ENCODE results near the gene NIF3L1. TPM values are rescaled to one million over a fixed set of nuclear protein-coding genes. Genes with fewer than 3 reads are reported as not detected.

NIF3L1 gene
- total and polyA plus RNA-seq, 2 of the 8 experiments (the other 6 are each of a cell fraction or from before 2014, with no cell fraction given) = 63.4 to 126 TPM

DNA sequence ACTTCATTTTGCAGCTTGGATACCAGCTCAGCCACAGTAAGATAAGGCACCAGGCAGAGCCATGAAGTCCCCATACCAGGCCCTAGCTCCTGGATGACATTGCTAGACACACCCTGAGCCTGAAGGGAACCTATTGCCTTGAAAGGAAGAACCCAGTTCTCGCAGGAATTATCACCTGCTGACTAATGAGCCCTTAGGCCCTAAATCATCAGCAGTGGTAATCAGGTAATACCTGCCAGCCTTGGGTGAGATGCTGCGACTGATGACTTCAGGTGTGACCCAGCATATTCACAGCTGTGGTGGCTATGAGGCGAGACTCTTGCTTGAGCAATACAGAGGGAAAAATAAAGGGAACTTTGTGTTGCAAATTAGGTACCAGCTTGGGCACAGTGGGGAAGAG lies 49.7 kb upstream of the NIF3L1 start:
- H3K4me3 ChIP-seq (ENCODE audit: extremely low read depth in 1 of 4, insufficient read depth in 2 of 4, low read depth in 3 of 4, low read length in 4 of 4) = no peak overlapping the region; a peak in 1 of 8 replicates
- peak overlapping the region; percentile 76 for H2AFZ ChIP-seq (ENCODE audit: low read length)
- H3K27ac ChIP-seq (ENCODE audit: low read depth, low read length) = no peak overlapping the region
- no peak overlapping the region for H2BK20ac ChIP-seq (ENCODE audit: low read length)
- WGBS, 2 experiments (ENCODE audit: extremely low coverage in 1 of 2, insufficient coverage in 1 of 2, insufficient read length in 1 of 2, insufficient replicate concordance in 2 of 2, low coverage in 1 of 2, low lambda C conversion rate in 2 of 2, missing lambda C conversion rate in 1 of 2) = 80% methylated on average over 3 of the region's 3 CpGs; no CpG with 5 or more reads in 1 of the 2 experiments
- TF ChIP-seq HDAC2 (IDR thresholded peaks at IDR 0.05; ENCODE audit: borderline replicate concordance in 1 of 2, low read depth in 2 of 2, low read length in 2 of 2) = no peak
- TF ChIP-seq JUN (IDR thresholded peaks at IDR 0.05; ENCODE audit: low read depth, low read length) = no peak
- no peak for TF ChIP-seq EZH2 (IDR thresholded peaks at IDR 0.05; ENCODE audit: low read depth, low read length, severe bottlenecking)
- no peak for TF ChIP-seq MAFK (IDR thresholded peaks at IDR 0.05; ENCODE audit: low read depth, low read length)
- no peak for TF ChIP-seq CBX8 (IDR thresholded peaks at IDR 0.05; ENCODE audit: borderline replicate concordance, low read depth, low read length)
- no peak for TF ChIP-seq HDAC6 (IDR thresholded peaks at IDR 0.05; ENCODE audit: low read depth, low read length)
- TF ChIP-seq, protein P1, sequence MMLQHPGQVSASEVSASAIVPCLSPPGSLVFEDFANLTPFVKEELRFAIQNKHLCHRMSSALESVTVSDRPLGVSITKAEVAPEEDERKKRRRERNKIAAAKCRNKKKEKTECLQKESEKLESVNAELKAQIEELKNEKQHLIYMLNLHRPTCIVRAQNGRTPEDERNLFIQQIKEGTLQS (IDR thresholded peaks at IDR 0.05; ENCODE audit: insufficient read depth, low read depth, low read length) = no peak
- no peak for TF ChIP-seq TAF1 (IDR thresholded peaks at IDR 0.05; ENCODE audit: low read depth, low read length)
- no peak for TF ChIP-seq TBP (IDR thresholded peaks at IDR 0.05; ENCODE audit: low read depth, low read length)
- TF ChIP-seq CHD2 (IDR thresholded peaks at IDR 0.05; ENCODE audit: low read length) = no peak
- no peaks in the 10 kb centered on the region for H3K23me2 ChIP-seq (ENCODE audit: low read depth, low read length)
- no peak overlapping the region for H3K9ac ChIP-seq (replicated peaks in 1 of 4; ENCODE audit: extremely low read depth in 1 of 4, low read depth in 3 of 4, low read length in 3 of 4)
- peaks cover 3 to 10% of the 10 kb centered on the region in 2 experiments; a peak in 2 of 4 replicates for H3K9me3 ChIP-seq (ENCODE audit: insufficient read depth in 2 of 2, low read depth in 1 of 2, low read length in 1 of 2)
- H3K23ac ChIP-seq (ENCODE audit: insufficient read length) = no peak overlapping the region
- no peak overlapping the region for H4K91ac ChIP-seq (replicated peaks; ENCODE audit: insufficient read length, low read length)
- no peak overlapping the region for H2AK5ac ChIP-seq (ENCODE audit: low read depth, low read length)
- peaks cover 0 to 4% (median 3%) of the 10 kb centered on the region in 4 experiments; a peak in 4 of 7 replicates for H3K4me1 ChIP-seq (replicated peaks in 1 of 4; ENCODE audit: control insufficient read depth in 3 of 4, insufficient read depth in 4 of 4, low read length in 3 of 4)
- H2BK12ac ChIP-seq (ENCODE audit: low read depth, low read length) = no peak overlapping the region
- H4K5ac ChIP-seq (ENCODE audit: insufficient read length, low read depth, low read length) = no peak overlapping the region
- POLR2A ChIA-PET (ENCODE audit: partially characterized antibody) = interaction anchor here (0.9 to 2.2 kb wide), 4 partner anchors 11 to 25 kb away, joined by 3 to 10 read pairs (median 4); partner anchors contain the start of gene CLK1
- no peaks in the 10 kb centered on the region for H3K27me3 ChIP-seq (replicated peaks in 1 of 4; ENCODE audit: control insufficient read depth in 3 of 4, extremely low read depth in 1 of 4, insufficient read depth in 3 of 4, low read length in 3 of 4)
- no peak overlapping the region for H3K18ac ChIP-seq (ENCODE audit: extremely low read depth, low read length)
- no peak overlapping the region for H3K4me2 ChIP-seq (ENCODE audit: insufficient read depth in 1 of 2, low read depth in 2 of 2, low read length in 2 of 2)
- H3K36me3 ChIP-seq (ENCODE audit: control insufficient read depth in 2 of 4, insufficient read depth in 4 of 4, low read length in 3 of 4) = no peaks in the 10 kb centered on the region; a peak in 1 of 8 replicates
- H3K14ac ChIP-seq (ENCODE audit: insufficient read length) = no peak overlapping the region
- H4K20me1 ChIP-seq (replicated peaks in 1 of 2; ENCODE audit: control insufficient read depth in 1 of 2, insufficient read depth in 2 of 2, low read length in 2 of 2) = no peaks in the 10 kb centered on the region
- no peaks in the 10 kb centered on the region for H3K79me1 ChIP-seq (ENCODE audit: low read depth, low read length)
- H3K56ac ChIP-seq (replicated peaks; ENCODE audit: insufficient read length, low read depth, low read length) = no peak overlapping the region
- no peak overlapping the region for H2BK5ac ChIP-seq (ENCODE audit: low read depth, low read length)
- no peak overlapping the region for H4K8ac ChIP-seq (ENCODE audit: extremely low read depth, insufficient read depth, low read length)
- no peaks in the 10 kb centered on the region for H3K79me2 ChIP-seq (ENCODE audit: control insufficient read depth in 1 of 2, insufficient read depth in 2 of 2, low read length in 2 of 2)
- H2BK120ac ChIP-seq (replicated peaks; ENCODE audit: low read depth, low read length) = no peak overlapping the region
- DNase-seq (ENCODE audit: low read depth in 1 of 2, low spot score in 2 of 2) (no peak), FAIRE-seq (no peak)
- no peak overlapping the region for H2BK15ac ChIP-seq (ENCODE audit: low read length)
- no peak overlapping the region for H3K4ac ChIP-seq (replicated peaks; ENCODE audit: insufficient read length, low read depth, low read length)
- CTCF ChIA-PET (ENCODE audit: partially characterized antibody) = interaction anchor here (0.7 kb wide), 1 partner anchor 21 kb away, joined by 3 read pairs; no protein-coding TSS in a partner anchor
